NCI-H1105 (cell line): ENCODE data around the gene DDO.
A peak's percentile ranks its signal among the peaks of the same experiment; 100 is the strongest.

ENCODE experiments used
- DNase-seq: peaks from one replicate; lab custom pipeline; 2025; lab: John Stamatoyannopoulos, UW

Gene DDO

GRCh38 chr6:110421749-110422443 lies 6.5 kb upstream of the DDO start:
- no peak for DNase-seq

DNA sequence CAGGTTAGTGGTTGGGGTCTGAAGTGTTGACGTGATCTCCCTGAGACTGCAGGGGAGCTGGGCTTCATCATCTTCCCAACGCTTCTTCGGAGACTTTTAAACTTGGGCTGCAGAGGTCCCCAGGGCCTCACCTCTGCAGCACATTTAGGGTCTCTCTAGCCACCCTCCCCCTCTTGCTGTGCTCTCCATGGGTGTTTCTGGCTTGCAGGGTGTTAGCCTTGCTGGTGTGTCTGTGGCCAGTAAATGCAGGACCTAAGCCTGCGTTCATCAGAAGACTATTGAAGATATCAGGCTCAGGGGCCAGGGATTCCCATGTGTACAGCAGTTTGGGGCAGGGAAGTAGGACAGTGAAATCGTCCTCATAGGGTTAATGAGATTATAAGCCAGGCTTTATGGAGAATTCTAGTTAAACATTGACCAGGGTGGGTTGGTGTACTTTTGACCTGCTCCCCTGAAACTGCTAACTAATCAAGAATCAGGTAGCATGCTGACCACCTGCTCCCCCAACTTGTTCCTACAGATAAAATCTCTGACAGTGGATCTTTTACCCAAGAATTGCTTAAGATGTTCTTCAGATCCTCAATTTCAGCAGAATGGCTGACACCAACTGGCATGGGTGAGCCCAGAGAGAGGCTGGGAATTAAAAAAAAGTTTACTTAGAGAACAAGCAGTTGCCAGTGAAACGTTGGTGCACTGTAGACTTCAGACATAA lies 3.8 kb upstream of the DDO start:
- no peak for DNase-seq

DNA sequence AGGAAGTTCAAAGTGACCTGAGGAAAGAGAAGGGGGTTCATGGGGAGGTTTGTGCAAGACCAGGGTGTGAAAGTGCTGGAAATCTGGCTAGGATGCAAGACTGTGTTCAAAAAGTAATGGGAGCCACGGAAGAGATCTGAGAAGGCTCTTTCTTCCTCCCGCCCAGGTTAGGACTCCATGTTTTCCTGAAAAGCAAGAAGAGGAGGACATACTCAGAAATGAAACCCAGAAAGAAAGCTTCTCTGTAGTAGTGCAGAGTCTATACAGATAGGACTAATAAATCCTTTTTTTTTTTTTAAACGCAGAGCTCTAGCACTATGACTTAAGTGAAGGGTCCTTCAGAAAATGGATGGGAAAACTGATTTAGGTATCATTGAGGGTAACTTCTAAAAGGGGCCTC lies 3.2 kb upstream of the DDO start:
- no peak for DNase-seq

GRCh38 chr6:110414669-110415068 lies 706 bp downstream of the DDO start:
- DNase-seq, result no peak

DNA sequence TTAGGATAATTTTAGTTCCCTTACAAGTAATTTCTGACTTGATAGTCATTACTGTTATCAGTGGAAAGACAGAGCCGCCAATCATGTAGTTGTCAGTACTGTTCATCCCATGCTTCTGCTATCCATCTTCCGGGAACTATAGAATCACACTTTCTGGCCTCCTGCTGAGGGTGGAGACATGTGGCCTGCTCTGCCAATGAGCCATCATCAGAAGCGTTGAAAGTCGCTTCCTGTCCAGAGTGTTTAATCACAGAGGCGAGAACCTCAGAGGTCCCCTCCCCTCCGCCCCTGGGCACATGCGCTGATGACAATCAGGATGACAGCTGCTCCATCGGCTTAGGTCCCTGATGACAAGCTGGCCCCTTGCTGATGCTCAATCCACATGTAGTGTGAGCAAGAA lies 3.0 kb downstream of the DDO start:
- DNase-seq, result no peak

- no peak for DNase-seq
Observed at GRCh38 chr6:110410511-110410910, 4.9 kb downstream of the DDO start.

GRCh38 chr6:110409794-110410193 lies 5.6 kb downstream of the DDO start:
- DNase-seq, result no peak

DNA sequence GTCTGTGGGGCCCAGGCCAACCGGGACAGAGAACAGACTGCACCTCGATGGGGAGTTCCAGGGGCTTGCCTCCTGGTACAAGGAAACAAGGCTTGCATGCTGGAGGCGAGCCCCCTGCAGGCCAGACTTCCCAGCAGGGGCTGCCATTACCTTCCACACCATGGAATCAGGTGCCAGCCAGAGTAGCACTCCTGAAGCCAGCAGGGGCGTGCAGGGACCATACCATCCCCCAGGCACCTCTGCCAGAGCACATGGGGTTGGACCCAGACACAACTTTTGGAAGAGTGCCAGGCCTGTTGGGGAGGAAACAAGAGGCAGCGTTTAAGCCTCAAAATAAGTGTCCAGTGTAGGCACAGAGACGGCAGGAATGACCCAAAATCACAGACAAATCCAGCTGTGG lies 6.5 kb downstream of the DDO start:
- no peak for DNase-seq

DNA sequence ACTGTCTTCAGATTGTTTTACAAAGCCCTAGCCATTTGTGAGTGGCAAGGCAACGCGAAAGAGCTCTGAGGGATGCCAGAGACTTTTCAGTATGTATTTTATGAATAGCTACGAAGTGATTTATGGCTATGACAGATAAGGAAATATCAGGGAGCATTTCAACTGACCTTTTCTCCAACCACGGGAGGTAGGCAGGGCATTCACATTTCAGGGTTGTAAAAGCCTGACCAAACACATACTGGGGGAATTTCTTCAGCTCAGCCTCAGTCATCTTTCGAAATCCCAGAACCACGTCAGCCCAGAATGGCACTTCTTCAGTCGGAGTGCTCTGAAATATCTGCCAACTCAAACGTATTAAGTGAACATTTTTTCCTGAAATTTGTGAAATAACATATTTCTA lies 10.8 kb downstream of the DDO start:
- DNase-seq, result no peak

- no peak for DNase-seq
Observed at GRCh38 chr6:110401585-110402176, 13.7 kb downstream of the DDO start.

- DNase-seq, result no peak
Observed at GRCh38 chr6:110400208-110400607, 15.2 kb downstream of the DDO start.

- DNase-seq, result no peak
Observed at GRCh38 chr6:110399219-110400071, 15.9 kb downstream of the DDO start.

DNA sequence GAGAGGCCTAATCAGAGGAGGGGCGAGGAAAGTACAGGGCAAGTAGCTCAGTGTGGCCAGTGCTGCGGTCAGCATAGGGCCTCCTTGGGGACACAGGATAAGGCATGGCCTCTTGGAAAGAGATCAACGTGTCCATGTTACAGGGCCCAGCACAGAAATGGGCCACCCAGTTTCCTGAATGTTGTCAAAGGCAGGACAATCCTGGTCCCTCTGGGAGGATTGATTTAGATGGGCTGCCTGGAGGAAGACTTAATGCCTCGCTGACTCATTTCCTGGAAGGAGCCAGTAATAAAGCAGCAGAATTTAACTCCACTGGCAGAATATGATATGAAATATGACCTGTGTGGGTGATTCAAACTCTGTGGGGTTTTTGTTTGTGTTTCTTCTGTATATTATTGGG lies 16.6 kb downstream of the DDO start:
- DNase-seq, result no peak

- DNase-seq, result no peak
Observed at GRCh38 chr6:110395221-110395620, 20.2 kb downstream of the DDO start.

- no peak for DNase-seq
Observed at GRCh38 chr6:110394409-110394808, 21.0 kb downstream of the DDO start.

DNA sequence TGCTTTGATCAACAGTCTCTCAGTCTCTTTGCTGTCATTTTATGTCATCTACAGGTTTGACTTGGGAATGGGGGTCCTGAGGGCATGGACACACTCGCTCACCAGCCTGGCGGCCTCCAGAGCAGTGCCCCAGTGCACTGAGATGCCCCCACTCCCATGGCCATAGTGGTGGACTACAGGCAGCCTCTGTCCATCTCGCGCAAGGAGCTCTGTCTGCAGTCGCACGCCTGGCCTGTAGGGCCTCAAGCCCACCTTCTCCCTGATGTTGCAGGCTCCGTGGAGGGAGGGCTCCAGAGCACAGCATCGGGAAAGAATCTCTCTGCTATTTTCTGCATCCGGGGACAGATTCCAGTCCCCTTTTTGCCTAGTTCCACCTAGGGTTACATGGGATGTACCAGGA lies 22.6 kb downstream of the DDO start:
- no peak for DNase-seq

DNA sequence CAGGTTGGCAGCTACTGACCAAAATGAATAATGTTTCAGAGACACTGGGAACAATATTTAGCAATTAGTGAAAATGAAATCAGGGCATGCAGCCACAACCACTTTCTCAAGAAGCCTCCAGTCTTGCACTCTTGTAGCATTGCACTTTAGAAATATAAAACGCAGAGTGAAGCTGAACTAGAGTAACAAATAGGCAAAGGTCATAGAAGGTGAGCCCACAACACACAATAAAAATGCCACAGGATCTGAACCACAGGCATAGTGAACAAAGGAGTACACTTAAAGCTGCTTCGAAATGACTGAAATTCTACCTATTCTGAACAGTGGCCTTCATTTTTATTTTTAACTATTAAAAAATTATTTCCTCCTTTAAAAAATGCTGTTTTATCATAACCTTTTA lies 25.0 kb downstream of the DDO start:
- DNase-seq, result no peak

DNA sequence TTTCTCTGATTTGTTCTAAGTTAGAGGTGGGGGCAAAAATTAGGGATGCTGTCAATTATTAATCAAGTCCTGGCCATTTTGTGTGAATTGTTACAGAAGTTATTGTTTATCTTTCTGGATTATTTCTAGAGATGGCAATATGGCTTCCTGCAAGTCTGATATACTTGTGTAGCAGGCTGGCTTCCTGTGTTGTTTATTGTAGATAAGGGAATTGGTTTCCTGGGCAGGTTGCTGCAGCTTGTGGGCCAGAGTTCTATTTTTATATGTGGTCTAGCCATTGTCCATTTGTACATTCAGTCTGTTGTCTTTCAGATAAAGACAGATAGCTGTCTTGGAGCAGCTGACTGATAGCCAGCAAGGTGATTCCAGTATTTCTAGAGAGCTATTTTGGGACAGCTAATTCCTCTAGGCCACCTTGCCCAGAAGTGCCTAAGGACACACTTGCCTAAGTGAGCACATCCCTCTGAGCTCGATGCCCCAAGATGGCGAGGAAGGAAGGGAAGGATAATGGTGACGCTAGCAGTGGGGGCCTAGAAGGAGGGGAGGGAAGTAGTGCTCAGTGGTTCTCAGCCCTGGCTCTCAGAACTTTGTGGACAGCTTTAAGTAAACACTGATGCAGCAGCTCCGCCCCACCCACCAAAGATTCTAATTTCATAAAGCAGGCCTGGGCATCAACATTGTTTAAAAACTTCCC lies 25.5 kb downstream of the DDO start:
- DNase-seq, result no peak

DNA sequence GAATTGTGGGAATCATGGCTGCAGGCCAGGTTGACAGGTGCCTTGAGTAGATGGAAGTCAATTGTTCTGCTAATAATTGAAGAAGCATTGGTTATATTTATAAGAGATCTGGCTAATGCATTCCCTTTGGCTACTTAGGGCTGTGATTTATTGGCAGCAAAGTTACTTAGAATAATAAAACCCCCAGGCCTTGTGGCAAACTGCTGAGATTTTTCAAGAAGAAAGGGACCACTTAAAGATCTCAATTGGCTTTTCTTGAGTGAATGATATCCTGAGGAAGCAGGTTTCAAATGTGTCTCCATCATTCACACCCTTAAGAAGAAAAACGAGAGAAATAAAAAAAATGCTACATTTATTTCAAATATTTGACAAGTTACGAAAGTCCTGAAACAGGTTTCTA lies 27.4 kb downstream of the DDO start:
- peak; percentile 6 for DNase-seq

DNA sequence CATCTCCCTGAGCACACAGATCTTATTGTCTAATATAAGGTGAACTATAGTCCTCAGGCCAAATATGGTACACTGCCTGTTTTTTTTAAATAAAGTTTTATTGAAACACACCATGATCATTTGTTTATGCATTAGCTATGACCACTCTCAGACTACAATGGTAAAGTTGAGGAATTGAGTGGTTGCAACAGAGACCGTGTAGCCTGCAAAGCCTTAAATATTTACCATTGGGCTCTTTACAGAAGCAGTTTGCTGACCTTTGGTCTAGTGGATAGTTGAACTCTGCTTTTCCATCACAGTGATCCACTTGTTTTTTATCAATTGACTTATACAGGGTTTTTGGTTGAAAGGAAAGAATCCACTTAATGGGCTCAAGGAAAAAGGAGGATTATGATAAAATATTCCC lies 29.9 kb downstream of the DDO start:
- DNase-seq, result no peak

GRCh38 chr6:110378552-110378951 lies 36.8 kb downstream of the DDO start:
- no peak for DNase-seq

DNA sequence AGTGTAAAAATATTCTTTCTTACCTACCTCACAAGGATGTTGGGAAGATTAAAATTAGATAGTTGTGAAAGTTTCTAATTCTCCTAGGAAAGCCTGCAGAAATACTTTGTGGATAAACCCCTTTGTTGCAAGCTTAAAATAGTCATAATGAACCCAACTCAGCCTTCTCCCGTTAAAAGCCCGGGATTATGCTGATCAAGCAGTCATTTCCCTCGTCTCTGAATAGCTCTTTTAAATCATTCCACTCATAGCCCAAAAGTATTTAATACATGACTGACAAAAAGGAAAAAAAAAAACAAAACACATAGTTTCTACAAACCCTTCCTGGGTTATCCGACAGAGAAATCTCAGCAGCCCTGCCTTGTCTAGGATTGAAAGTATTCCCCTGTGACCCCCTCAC lies 46.3 kb downstream of the DDO start:
- DNase-seq, result no peak
